GM21515 (cell line): ENCODE measurements around the gene STUB1.

Experiments
- ATAC-seq: cut with Tn5 transposase; IDR thresholded peaks from one replicate; pipeline ENCODE4 v1.9.1; 2021; ENCODE audit not compliant: unreplicated experiment

Gene STUB1

DNA sequence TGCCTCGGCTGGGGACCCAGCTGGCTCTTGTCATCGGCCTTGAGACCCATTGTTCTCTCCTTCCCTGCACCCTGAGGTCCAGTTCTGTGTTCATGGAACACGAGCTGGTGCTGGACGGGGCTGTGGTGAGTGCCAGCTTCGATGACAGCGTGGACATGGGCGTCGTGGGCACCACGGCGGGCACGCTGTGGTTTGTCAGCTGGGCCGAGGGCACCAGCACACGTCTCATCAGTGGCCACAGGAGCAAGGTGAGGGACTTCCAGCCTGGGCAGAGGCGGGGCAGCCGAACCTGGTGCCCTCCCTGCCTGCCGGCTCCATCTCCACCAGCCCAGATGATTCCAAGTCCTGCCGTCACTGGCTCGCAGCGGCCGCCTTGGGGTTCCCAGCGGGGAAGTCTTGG lies 17.6 kb upstream of the STUB1 start:
- ATAC-seq, result no peak

DNA sequence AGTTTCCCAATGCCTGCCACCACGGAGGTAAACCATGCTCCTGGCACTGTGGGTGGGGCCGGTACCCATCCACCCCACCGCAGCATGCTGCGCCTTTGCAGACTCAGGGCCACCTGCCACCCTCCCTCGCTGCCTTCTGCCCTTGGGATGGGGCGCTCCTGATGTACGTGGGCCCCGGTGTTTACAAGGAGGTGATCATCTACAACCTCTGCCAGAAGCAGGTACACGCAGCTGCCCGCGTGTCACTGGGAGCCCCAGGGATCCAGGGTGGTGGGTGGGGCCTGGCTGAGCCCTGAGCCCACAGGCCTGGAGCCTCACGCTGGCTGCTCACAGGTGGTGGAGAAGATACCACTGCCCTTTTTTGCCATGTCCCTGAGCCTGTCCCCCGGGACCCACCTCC lies 13.6 kb upstream of the STUB1 start:
- ATAC-seq, result no peak

DNA sequence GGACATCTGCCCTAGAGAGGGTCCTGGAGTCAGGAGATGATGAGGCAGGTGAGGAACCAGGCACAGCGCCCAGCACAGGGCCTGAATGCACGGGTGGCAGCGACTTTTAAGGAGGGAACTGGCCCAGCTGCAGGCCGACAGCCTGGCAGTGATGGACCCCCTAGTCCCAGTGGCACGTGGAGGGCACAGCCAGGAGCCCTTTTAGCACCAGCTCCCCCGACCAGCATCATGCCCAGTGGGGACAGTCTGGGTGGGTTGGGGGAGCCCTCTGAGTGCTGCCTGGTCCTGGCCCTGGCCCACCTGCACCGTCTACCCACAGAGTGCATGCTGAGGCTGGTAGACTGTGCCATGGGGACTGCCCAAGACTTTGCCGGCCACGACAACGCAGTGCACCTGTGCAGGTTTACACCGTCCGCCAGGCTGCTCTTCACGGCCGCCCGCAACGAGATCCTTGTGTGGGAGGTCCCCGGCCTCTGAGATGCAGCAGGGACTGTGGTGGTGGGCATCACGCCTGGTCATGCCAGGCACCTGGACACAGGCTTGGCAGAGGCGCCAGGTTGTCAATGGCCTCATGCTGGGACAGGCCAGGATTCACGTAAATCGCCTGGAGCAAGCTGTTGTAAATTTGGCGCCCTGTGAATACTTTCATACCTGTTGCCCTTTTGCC lies 13.0 kb upstream of the STUB1 start:
- ATAC-seq, result no peak

DNA sequence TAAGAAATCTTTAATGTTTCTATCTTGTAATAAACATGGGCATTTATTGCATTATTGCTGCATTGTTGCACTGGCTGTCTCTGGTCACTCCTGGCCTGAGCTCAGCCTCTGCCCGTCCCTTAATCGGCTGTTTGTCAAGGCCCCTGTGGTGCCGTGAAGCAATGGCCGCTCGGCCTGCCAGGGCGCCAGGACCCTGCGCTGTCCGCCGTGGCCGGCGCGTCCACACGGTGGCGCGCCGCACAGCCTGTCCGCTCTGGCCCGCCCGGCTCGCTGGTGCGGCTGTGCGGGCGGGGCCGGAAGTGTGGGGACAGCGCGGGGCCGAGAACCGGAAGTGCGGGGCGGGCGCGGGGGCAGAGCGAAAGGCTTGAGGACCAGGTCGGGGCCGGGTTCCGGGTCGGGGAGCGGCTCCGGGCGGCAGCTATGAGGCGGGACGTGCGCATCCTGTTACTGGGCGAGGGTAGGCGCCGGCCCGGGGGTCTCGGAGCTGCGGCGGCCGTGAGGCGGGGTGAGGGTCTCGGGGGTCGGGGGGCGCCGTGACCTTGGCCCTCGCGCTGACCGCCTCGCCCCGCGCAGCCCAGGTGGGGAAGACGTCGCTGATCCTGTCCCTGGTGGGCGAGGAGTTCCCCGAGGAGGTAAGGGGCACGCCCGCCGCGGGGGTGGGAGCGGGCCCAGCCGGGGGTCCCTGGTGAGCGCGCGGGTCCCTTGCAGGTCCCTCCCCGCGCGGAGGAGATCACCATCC lies 12.3 kb upstream of the STUB1 start, which contains the start of gene RHOT2:
Gene RHOT2 (plus strand): TSS at position 353 of the 739 bp plus-strand sequence. CDS start 68 bp downstream, at position 421.
- no peak for ATAC-seq

DNA sequence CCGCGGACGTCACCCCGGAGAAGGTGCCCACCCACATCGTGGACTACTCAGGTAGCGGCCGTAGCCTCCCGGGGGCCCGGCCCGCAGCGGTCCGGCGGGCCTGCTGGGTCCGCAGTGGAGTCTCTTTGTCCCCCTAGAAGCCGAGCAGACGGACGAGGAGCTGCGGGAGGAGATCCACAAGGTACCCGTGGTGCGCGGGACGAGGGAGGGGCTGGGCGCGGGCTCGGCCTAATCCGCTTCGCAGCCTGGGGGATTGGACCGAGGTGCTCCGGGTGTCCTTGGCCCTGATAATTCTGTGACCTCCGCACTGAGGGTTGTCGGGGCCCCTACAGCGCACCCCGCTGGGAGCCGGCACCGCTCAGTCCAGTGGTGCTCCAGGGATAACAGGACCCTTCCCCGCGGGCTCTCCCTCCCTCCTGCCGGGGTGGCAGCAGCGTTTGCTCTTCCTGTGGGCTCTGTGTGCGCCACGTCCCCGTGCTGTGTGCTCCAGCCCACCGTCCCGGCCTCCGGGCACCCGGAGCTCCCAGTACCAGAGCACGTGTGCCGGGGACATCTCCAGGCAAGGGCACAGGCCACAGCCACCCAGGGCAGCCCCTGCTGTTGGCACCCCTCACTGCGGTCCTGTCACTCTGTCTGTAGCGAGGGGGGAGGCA lies 11.6 kb upstream of the STUB1 start:
- no peak for ATAC-seq

DNA sequence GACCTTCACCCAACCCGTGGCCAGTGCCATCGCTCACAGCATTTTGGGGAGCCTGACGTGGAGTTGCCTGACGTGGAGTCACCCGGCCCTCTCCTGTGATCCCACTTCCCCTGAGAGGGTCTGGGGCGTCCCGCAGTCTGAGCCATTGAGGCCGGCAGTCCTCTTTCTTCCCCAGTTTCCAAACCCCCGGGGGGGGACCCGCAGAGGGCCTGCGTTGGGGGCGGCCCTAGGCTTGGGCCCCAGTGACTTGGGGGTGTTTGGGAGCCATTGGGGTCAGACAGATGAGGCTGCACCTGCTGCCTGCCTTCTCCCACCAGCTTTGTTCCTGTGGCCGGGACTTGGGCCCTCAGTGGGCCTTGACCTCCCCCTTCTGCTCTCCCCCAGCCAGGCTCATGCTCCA lies 10.5 kb upstream of the STUB1 start:
- no peak for ATAC-seq

DNA sequence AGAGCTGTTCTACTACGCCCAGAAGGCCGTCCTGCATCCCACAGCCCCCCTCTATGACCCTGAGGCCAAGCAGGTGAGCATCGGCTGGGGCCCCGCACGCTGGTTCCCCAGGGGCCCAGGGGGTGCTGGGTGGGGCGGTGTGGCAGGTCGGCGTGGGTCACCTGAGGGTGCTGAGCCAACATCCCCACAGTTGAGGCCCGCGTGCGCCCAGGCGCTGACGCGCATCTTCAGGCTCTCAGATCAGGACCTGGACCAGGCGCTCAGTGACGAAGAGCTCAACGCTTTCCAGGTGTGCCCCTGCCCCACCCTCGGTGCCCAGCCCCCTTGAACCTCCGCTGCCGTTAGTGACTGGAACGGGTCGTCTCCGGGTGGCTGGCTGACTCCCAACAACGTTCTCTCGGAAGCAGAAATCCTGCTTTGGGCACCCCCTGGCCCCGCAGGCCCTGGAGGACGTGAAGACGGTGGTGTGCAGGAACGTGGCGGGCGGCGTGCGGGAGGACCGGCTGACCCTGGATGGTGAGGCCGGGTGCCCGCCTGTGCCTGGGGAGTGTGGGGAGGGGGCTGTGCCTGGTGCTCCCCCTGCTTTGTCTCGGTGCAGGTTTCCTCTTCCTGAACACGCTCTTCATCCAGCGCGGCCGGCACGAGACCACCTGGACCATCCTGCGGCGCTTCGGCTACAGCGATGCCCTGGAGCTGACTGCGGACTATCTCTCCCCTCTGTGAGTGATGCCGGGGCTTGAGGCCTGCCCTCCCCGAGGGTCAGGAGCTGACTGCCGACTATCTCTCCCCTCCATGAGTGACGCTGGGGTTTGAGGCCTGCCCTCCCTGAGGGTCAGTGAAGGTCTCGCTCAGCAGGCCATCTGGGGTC lies 9.5 kb upstream of the STUB1 start:
- ATAC-seq, result no peak

DNA sequence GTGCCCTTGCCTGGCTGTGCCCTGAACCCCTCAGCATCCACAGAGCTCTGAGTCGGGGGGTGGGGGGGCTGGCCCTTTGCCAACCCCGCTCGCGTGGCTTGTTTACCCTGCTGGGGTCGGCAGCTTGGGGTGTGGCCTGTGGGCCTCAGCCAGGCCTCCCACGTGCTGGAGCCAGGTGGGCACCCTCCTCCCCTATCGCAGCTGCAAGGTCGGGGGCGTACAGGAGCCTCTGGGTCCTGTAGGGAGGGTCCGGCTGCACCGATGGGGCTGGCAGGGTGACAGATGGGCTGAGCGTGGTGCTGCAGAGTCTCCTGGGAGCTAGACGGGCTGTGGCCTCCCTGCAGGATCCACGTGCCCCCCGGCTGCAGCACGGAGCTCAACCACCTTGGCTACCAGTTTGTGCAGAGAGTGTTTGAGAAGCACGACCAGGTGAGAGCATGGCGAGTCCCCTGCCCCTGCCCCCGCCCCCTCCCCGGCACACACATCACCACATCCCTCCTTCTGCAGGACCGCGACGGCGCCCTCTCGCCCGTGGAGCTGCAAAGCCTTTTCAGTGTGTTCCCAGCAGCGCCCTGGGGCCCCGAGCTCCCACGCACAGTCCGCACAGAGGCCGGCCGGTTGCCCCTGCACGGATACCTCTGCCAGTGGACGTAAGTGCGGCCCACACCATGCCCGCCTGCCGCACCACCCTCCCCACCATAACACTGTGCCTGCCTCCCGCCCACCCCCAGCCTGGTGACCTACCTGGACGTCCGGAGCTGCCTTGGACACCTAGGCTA lies 8.7 kb upstream of the STUB1 start:
- no peak for ATAC-seq

DNA sequence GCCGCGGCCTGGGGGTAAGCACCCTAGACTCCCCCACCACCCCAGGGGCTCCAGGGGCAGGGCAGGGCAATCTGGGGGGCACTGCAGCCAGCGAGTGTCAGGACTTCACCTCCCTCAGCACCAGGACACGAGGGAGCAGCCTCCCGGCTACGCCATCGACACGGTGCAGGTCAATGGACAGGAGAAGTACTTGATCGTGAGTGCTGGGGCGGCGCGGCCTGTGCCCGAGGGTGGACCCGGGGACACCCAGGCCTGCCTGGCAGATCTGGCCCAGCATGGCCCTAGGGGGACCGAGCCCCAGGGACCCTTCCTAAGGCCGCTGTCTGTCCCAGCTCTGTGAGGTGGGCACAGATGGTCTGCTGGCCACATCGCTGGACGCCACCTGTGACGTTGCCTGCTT lies 7.8 kb upstream of the STUB1 start:
- no peak for ATAC-seq

DNA sequence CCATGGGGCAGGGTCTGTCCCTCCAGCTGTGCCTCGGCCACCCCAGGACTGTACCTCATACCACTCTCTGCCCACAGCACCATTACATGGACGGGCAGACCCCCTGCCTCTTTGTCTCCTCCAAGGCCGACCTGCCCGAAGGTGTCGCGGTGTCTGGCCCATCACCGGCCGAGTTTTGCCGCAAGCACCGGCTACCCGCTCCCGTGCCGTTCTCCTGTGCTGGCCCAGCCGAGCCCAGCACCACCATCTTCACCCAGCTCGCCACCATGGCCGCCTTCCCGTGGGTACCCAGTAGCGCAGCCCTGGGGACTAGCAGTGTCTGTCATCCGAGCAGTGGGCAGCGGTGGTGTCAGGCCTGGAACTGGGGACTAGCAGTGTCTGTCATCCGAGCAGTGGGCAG lies 7.4 kb upstream of the STUB1 start:
- ATAC-seq, result no peak

DNA sequence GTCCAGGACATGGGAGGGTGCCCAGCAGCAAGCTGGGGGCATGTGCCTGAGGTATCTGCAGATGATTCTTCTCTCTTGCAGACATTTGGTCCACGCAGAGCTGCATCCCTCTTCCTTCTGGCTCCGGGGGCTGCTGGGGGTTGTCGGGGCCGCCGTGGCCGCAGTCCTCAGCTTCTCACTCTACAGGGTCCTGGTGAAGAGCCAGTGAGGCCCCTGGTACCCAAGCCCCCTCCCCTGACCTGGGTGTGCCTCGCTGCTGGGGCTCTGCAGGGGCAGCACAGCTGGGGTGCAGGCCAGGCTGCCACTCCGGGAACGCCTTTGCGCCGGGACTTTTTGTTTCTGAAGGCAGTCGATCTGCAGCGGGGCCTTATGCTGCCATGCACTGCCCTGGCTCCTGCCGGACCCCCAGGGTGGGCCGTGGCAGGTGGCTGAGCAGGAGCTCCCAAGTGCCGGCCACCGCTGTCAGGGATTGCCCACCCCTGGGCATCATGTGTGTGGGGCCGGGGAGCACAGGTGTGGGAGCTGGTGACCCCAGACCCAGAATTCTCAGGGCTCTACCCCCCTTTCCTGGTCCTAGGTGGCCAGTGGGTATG lies 6.7 kb upstream of the STUB1 start:
- no peak for ATAC-seq

DNA sequence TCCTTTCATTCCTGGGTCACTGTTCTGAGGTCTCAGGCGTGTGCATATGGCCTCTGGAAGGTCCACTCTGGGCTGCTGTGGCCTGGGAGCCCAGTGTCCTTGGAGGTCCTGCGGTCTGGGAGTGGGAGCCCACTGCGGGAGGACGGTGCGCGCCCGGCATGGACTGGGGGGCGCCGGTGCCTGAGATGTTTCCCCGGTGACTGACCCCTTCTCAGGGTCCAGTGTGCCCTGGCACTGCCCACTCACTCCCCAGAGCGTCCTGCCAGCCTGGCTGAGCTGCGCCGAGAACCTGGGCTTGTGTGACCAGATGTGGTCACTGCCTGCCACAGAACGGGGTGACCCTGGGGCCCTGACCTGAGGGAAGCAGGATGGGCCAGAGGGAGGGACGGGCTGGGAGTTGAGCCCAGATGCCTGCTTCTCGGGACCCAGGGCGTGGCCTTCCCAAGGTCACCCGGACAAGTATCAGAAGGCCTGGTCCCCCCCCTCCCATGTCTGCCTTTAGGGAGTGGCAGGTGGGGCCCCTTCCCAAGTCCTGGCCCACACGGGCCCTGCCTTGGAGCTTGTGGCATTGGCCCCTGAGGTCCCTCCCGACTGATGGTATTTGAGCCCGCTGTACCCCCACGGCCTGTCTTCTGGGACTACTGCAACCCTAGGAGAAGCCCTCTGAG lies 5.9 kb upstream of the STUB1 start:
- no peak for ATAC-seq

DNA sequence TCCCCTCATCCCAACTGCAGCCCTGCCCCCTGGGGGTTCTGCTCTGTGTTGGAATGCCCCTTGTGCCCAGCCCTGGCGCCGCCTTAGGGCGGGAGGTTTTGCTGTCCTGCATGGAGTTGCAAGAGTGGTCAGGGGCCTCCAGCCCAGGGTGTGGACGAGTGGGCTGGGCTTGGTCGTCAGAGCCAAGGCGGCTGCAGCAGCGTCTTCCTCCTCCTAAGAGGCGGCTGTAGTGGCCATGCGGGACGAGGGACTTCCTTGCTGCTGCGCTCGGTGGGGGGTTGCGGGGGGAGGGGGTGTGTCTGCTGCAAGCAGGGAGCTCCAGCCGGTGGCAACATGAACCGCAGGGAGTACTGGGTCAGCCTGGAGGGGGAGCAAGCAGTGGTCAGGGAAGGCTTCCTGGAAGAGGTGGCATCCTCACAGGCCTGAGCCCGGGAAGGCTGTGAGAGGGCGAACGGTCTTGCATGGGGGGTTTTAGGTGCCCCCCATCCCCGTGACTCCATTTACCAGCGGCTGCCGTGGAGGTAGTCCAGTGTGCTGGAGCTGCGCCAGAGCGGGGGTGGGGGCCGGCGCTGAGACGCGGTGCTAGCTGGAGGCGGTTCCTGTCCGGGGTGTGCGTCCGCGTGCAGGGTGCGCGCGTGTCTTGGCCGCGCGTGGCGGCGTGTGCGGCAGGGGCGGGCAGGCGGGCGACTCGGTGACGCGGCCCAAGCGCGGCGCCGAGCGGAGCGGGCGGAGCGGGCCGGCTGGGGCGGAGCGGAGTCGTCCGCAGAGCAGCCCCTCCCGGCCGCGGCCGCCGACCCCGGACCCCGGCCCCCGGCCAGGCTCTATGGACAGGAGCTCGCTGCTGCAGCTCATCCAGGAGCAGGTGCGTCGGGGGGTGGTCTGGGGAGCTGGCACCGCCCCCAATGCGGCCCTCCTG lies 5.0 kb upstream of the STUB1 start, which contains the start of gene RHBDL1:
Gene RHBDL1 (plus strand): TSS at position 704 of the 916 bp plus-strand sequence. CDS start 120 bp downstream, at position 824.
- ATAC-seq, result no peak

DNA sequence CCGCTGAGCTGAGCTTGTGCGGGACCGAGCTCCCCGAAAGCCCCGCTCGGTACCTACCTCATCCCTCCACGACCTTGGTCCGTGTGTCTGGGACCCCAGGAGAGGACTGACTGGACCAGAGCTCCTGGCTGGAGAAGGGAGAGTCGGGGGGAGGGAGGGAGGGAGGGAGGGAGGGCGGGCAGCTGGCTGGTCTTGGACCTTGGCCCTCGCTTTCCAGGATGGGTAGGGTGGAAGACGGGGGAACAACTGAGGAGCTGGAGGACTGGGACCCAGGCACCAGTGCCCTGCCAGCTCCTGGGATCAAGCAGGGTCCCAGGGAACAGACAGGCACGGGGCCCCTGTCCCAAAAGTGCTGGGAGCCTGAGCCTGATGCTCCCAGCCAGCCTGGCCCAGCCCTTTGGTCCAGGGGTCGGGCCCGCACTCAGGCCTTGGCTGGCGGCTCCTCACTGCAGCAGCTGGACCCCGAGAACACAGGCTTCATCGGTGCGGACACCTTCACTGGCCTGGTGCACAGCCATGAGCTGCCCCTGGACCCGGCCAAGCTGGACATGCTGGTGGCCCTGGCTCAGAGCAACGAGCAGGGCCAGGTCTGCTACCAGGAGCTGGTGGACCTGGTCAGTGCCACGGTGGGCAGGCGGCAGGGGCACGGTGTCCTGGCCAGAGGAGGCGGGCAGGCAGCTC lies 4.2 kb upstream of the STUB1 start:
- ATAC-seq, result no peak

DNA sequence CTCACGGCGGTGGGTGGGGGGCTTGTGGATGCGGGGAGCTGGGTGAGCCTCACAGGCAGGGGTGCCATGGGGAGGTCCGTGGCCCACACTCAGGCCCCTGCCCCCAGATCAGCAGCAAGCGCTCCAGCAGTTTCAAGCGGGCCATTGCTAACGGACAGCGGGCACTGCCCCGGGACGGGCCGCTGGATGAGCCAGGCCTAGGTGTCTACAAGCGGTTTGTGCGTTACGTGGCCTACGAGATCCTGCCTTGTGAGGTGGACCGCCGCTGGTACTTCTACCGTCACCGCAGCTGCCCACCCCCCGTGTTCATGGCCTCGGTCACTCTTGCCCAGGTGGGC lies 3.7 kb upstream of the STUB1 start:
- no peak for ATAC-seq

DNA sequence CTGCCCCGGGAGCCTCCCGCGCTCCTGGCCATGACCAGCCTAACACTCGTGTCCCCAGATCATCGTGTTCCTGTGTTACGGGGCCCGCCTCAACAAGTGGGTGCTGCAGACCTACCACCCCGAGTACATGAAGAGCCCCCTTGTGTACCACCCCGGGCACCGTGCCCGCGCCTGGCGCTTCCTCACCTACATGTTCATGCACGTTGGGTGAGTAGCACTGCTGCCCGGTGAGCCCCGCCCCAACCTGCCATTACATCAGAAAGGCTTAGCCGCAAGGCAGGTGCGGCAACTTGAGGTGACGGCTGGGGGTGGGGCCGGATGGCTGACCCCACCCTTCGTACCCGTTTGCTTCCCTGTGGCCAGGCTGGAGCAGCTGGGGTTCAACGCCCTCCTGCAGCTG lies 3.3 kb upstream of the STUB1 start:
- no peak for ATAC-seq

DNA sequence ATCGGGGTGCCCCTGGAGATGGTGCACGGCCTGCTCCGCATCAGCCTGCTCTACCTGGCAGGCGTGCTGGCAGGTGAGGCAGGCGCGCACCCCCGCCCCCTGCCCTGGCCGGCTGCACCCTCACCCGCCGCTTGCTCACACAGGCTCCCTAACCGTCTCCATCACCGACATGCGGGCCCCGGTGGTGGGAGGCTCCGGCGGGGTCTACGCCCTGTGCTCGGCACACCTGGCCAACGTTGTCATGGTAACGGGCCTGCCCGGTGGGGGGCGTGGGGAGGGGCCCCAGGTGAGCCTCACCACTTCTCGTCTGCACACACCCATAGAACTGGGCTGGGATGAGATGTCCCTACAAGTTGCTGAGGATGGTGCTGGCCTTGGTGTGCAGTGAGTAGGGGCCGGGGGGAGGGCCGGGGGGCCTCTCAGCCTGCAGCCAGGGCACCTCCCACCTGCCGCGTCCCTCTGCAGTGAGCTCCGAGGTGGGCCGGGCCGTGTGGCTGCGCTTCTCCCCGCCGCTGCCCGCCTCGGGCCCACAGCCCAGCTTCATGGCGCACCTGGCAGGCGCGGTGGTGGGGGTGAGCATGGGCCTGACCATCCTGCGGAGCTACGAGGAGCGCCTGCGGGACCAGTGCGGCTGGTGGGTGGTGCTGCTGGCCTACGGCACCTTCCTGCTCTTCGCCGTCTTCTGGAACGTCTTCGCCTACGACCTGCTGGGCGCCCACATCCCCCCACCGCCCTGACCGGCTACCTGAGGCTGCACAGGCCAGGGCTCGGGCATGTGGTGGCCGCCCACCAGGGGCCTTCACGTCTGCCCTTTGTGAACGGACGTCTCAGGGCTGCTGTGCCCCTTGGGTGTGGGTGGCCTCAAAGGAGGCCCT lies 2.7 kb upstream of the STUB1 start:
- ATAC-seq, result no peak
